Calu3 (cell line): ENCODE measurements around the gene ZSCAN22. TPM values are rescaled to one million over a fixed set of nuclear protein-coding genes. Genes with fewer than 3 reads are reported as not detected.

Experiments used
- BruUV-seq: library from RNA; stranded (reverse); fragments of 400-500 nt; replicated peaks from 2 replicates; lab custom pipeline; 2021; lab: Mats Ljungman, UMichigan
- CTCF ChIA-PET: fragments of 300-600 bp; sonication (Branson Sonifier 250); formaldehyde crosslinking; loops from one replicate; lab custom pipeline; 2022; ENCODE audit warnings: antibody characterized with exemption; lab: Charles Lee
- DNase-seq: peaks from one replicate; pipeline ENCODE4 v3.0.0; 2022
- H3K27ac Mint-ChIP-seq: one replicate; pipeline ENCODE4 v1.8.0; 2022; ENCODE audit warnings: mixed read lengths; ENCODE audit not compliant: unreplicated experiment
- H3K27me3 Mint-ChIP-seq: one replicate; pipeline ENCODE4 v1.8.0; 2022; ENCODE audit warnings: mixed read lengths; ENCODE audit not compliant: unreplicated experiment
- H3K36me3 Mint-ChIP-seq: one replicate; pipeline ENCODE4 v1.8.0; 2022; ENCODE audit warnings: mild to moderate bottlenecking, moderate library complexity, mixed read lengths; ENCODE audit not compliant: insufficient read depth, unreplicated experiment
- H3K4me1 Mint-ChIP-seq: one replicate; pipeline ENCODE4 v1.8.0; 2022; ENCODE audit warnings: mild to moderate bottlenecking, low read depth, mixed read lengths; ENCODE audit not compliant: unreplicated experiment
- H3K4me3 Mint-ChIP-seq: one replicate; pipeline ENCODE4 v1.8.0; 2022; ENCODE audit warnings: mild to moderate bottlenecking, low read depth, moderate library complexity, mixed read lengths; ENCODE audit not compliant: unreplicated experiment
- H3K9me3 Mint-ChIP-seq: one replicate; pipeline ENCODE4 v1.8.0; 2022; ENCODE audit warnings: low read depth, mixed read lengths; ENCODE audit not compliant: unreplicated experiment
- CTCF ChIP-seq: fragments of 200-600 bp; IDR thresholded peaks from one replicate; pipeline ENCODE4 v1.8.0; 2022; ENCODE audit warnings: antibody characterized with exemption; ENCODE audit not compliant: unreplicated experiment
- intact Hi-C: fragments of 100-400 bp; cut with micrococcal nuclease; formaldehyde crosslinking; loops from one replicate; pipeline ENCODE4 v1.10.0; 2022; ENCODE audit not compliant: unreplicated experiment
- total RNA-seq: library from RNA; stranded (reverse); gene quantifications from 2 replicates; pipeline ENCODE4 v1.2.3, GENCODE V29; 2022

Gene ZSCAN22
- total RNA-seq, 1 experiment from 2014 or later = 4.6 TPM

GRCh38 chr19:58335630-58336029 lies 8.8 kb downstream of the ZSCAN22 start:
- Mint-ChIP-seq H3K27ac (no peak overlapping the region), H3K4me1 (peaks cover 5% of the 10 kb centered on the region), H3K36me3 (peaks cover 5% of the 10 kb centered on the region), H3K27me3 (no peaks in the 10 kb centered on the region), H3K4me3 (no peak overlapping the region), H3K9me3 (peaks cover 4% of the 10 kb centered on the region)
- no peak for DNase-seq
- intact Hi-C loops = no loop called here
- BruUV-seq = no TSS peak
- no peak for TF ChIP-seq CTCF
- CTCF ChIA-PET = no interaction called here

- CTCF ChIA-PET = interaction anchor here (0.5 kb wide), 1 partner anchor 240 kb away, joined by 4 read pairs; no protein-coding TSS in a partner anchor
- Mint-ChIP-seq H3K27ac (no peak overlapping the region), H3K27me3 (no peaks in the 10 kb centered on the region), H3K36me3 (peaks cover 5% of the 10 kb centered on the region), H3K4me3 (no peak overlapping the region), H3K4me1 (no peaks in the 10 kb centered on the region), H3K9me3 (peaks cover 4% of the 10 kb centered on the region)
- TF ChIP-seq CTCF = no peak
- intact Hi-C loops = no loop called here
- DNase-seq = no peak
- no TSS peak for BruUV-seq
Observed at GRCh38 chr19:58336216-58336615, 9.4 kb downstream of the ZSCAN22 start.

GRCh38 chr19:58336820-58337219 lies 10.0 kb downstream of the ZSCAN22 start:
- peaks cover 4% of the 10 kb centered on the region for H3K9me3 Mint-ChIP-seq
- no peaks in the 10 kb centered on the region for H3K4me1 Mint-ChIP-seq
- CTCF ChIA-PET = no interaction called here
- no peaks in the 10 kb centered on the region for H3K27me3 Mint-ChIP-seq
- no peak overlapping the region for H3K4me3 Mint-ChIP-seq
- no peak for TF ChIP-seq CTCF
- BruUV-seq = no TSS peak
- intact Hi-C loops = no loop called here
- no peak overlapping the region for H3K27ac Mint-ChIP-seq
- H3K36me3 Mint-ChIP-seq = peaks cover 5% of the 10 kb centered on the region
- no peak for DNase-seq

- intact Hi-C loops = no loop called here
- H3K27ac Mint-ChIP-seq = no peak overlapping the region
Observed at GRCh38 chr19:58338336-58338735, 11.5 kb downstream of the ZSCAN22 start.

More at GRCh38 chr19:58338336-58338735, 11.5 kb downstream of the ZSCAN22 start:
- DNase-seq = no peak
- no TSS peak for BruUV-seq
- peaks cover 4% of the 10 kb centered on the region for H3K9me3 Mint-ChIP-seq
- no peak for TF ChIP-seq CTCF
- CTCF ChIA-PET = no interaction called here
- H3K4me3 Mint-ChIP-seq = no peak overlapping the region
- peaks cover 5% of the 10 kb centered on the region for H3K36me3 Mint-ChIP-seq
- H3K4me1 Mint-ChIP-seq = no peaks in the 10 kb centered on the region
- H3K27me3 Mint-ChIP-seq = no peaks in the 10 kb centered on the region
